CD4-positive, alpha-beta T cell (primary cell): ENCODE data around the gene SSH2. TPM values are rescaled to one million over a fixed set of nuclear protein-coding genes. Genes with fewer than 3 reads are reported as not detected.
A peak's percentile ranks its signal among the peaks of the same experiment; 100 is the strongest.

ENCODE experiments used
- ATAC-seq: fragments of 200-7000 bp; cut with Tn5 transposase; one replicate; pipeline ENCODE4 v1.10.0; 2022; ENCODE audit warnings: mild to moderate bottlenecking; ENCODE audit not compliant: poor library complexity
- CTCF ChIA-PET: fragments of 350-600 bp; sonication (Branson Sonifier 250); formaldehyde crosslinking; loops from one replicate; lab custom pipeline; 2021; ENCODE audit warnings: antibody characterized with exemption, inconsistent platforms; lab: Charles Lee
- POLR2A ChIA-PET: fragments of 350-600 bp; sonication (Branson Sonifier 250); formaldehyde crosslinking; loops from one replicate; lab custom pipeline; 2021; ENCODE audit warnings: antibody characterized with exemption, inconsistent platforms; lab: Charles Lee
- DNase-seq, 14 experiments: peaks; one replicate each; pipeline ENCODE4 v3.0.0-alpha.2; 2013 to 2020; ENCODE audit warnings: mixed read lengths in 2 of 14
- H3K27ac ChIP-seq, 2 donors: one replicate each; pipeline versions ENCODE4 v1.5.1 to v1.7.0; 2013; ENCODE audit warnings: low read length in 2 of 2, low read depth in 1 of 2, mild to moderate bottlenecking in 1 of 2
- H3K27me3 ChIP-seq, 2 experiments: 1 replicate in 1 of 2; 2 replicates in 1 of 2; pipeline versions ENCODE4 v1.6.1 to v1.7.0; 2013; ENCODE audit warnings: low read length in 2 of 2, control low read depth in 1 of 2, mild to moderate bottlenecking in 1 of 2, moderate library complexity in 1 of 2; ENCODE audit not compliant: insufficient read depth in 2 of 2, control insufficient read depth in 1 of 2
- H3K36me3 ChIP-seq: one replicate; pipeline ENCODE4 v1.6.1; 2013; ENCODE audit warnings: low read length, control low read depth; ENCODE audit not compliant: insufficient read depth
- H3K4me1 ChIP-seq: one replicate; pipeline ENCODE4 v1.6.1; 2013; ENCODE audit warnings: low read length, control low read depth; ENCODE audit not compliant: insufficient read depth
- H3K4me3 ChIP-seq: one replicate; pipeline ENCODE4 v1.5.1; 2013; ENCODE audit warnings: mild to moderate bottlenecking, low read length, moderate library complexity
- H3K9me3 ChIP-seq, 2 experiments: 1 replicate in 1 of 2; 2 replicates in 1 of 2; pipeline versions ENCODE4 v1.6.1 to v1.7.0; 2013; ENCODE audit warnings: low read length in 2 of 2, mild to moderate bottlenecking in 2 of 2, control low read depth in 1 of 2, moderate library complexity in 1 of 2; ENCODE audit not compliant: control insufficient read depth in 1 of 2, insufficient read depth in 1 of 2
- H3K27ac Mint-ChIP-seq: one replicate; pipeline ENCODE4 v1.8.0; 2020; ENCODE audit warnings: mixed read lengths
- H3K27me3 Mint-ChIP-seq: one replicate; pipeline ENCODE4 v1.8.0; 2021; ENCODE audit warnings: mixed read lengths
- H3K36me3 Mint-ChIP-seq: one replicate; pipeline ENCODE4 v1.8.0; 2021; ENCODE audit warnings: low read depth, mixed read lengths
- H3K4me1 Mint-ChIP-seq: one replicate; pipeline ENCODE4 v1.8.0; 2021; ENCODE audit warnings: low read depth, mixed read lengths
- H3K4me3 Mint-ChIP-seq: one replicate; pipeline ENCODE4 v1.8.0; 2020; ENCODE audit warnings: mild to moderate bottlenecking, mixed read lengths
- H3K9me3 Mint-ChIP-seq: one replicate; pipeline ENCODE4 v1.8.0; 2020; ENCODE audit warnings: mixed read lengths
- intact Hi-C, 2 experiments: fragments of 100-400 bp; cut with DNase I in 1 of 2; cut with micrococcal nuclease in 1 of 2; formaldehyde crosslinking; loops; one replicate each; pipeline versions ENCODE4 v1.15.1 to v1.9.0; 2023 to 2025; cut with DNase I, micrococcal nuclease
- total RNA-seq, 174 experiments: library from RNA in 2 of 174; stranded (reverse) in 2 of 174; gene quantifications; one replicate each; pipeline ENCODE4 v1.2.3 and lab custom pipeline; 2021 to 2026
- TF ChIP-seq, protein P1 (sequence below): fragments of 200-600 bp; IDR thresholded peaks from one replicate; pipeline ENCODE4 v1.8.0; 2022; ENCODE audit warnings: antibody characterized with exemption, mild to moderate bottlenecking

Gene SSH2
- total RNA-seq, 2 experiments from 2014 or later, result 73.4 to 81.5 TPM

DNA sequence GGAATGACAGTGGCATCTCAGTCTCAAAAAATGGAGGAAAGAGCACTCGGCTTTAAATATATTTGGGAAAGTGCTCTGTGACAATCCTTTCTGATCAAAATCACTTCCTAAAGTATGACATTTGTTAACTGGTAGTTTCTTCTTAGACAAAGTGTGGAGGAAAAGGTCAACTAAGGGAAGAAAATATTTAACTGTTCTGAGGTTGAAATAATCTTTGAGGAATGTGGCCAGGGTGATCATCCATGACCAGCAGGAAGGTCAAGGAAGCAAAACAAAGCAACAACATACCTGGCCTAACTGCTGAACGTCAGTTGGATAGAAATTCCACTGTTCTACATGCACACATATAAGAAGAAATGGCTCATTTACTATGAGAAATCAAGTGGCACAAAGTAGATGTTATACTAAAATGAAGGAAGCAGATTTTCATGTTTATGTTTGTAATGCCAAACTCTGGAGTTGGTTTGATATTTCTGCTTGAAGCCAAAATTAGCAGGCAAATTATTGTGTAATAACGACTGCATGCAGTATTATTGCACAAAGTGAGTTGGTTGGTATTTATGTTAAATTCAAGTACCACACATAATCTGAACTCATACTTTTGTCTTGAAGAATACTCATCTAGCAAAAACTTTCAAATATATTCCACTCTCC is 220.0 kb downstream of the SSH2 start:
- H3K27me3 Mint-ChIP-seq, result no peaks in the 10 kb centered on the region
- peaks cover 85% of the 10 kb centered on the region for H3K4me1 Mint-ChIP-seq
- Histone ChIP-seq H3K36me3 (peaks cover 2% of the 10 kb centered on the region), H3K27me3 (no peaks in the 10 kb centered on the region), H3K9me3 (no peaks in the 10 kb centered on the region), H3K4me1 (peaks cover 36% of the 10 kb centered on the region), H3K4me3 (no peak overlapping the region), H3K27ac (no peak overlapping the region)
- peaks cover 63% of the 10 kb centered on the region for H3K36me3 Mint-ChIP-seq
- DNase-seq (no peak), ATAC-seq (no peak)
- H3K27ac Mint-ChIP-seq, result peak overlapping the region; percentile 92
- peak overlapping the region; percentile 36 for H3K4me3 Mint-ChIP-seq
- intact Hi-C loops, result loop anchor here in 1 of 2 experiments (5.0 kb wide), 1 partner anchor 32 kb away; no protein-coding TSS in a partner anchor
- ChIA-PET CTCF (no interaction called here), POLR2A (interaction anchor here (6.9 kb wide), 1 partner anchor 12 kb away, joined by 41 read pairs; no protein-coding TSS in a partner anchor)
- TF ChIP-seq, protein P1, sequence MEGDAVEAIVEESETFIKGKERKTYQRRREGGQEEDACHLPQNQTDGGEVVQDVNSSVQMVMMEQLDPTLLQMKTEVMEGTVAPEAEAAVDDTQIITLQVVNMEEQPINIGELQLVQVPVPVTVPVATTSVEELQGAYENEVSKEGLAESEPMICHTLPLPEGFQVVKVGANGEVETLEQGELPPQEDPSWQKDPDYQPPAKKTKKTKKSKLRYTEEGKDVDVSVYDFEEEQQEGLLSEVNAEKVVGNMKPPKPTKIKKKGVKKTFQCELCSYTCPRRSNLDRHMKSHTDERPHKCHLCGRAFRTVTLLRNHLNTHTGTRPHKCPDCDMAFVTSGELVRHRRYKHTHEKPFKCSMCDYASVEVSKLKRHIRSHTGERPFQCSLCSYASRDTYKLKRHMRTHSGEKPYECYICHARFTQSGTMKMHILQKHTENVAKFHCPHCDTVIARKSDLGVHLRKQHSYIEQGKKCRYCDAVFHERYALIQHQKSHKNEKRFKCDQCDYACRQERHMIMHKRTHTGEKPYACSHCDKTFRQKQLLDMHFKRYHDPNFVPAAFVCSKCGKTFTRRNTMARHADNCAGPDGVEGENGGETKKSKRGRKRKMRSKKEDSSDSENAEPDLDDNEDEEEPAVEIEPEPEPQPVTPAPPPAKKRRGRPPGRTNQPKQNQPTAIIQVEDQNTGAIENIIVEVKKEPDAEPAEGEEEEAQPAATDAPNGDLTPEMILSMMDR, result no peak
- no peaks in the 10 kb centered on the region for H3K9me3 Mint-ChIP-seq

DNA sequence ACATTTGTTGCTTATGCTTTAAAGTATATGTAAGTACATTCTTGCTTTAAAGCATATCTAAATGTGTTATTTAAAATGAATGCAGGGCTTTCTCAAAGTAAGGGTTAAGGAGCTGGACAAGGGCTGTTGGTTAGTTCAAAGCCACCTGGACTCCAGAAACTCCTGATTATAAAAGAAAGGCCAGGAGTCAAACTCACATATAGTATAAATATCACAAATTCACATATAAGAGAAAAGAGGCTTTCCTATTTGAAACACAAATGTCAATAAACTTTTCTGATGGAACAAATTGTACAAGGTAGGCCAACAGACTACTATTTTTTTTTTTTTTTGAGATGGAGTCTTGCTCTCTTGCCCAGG is 222.8 kb downstream of the SSH2 start:
- ChIA-PET CTCF (interaction anchor here (0.7 to 2.4 kb wide), 6 partner anchors 15 to 89 kb away, joined by 3 to 11 read pairs (median 3); no protein-coding TSS in a partner anchor), POLR2A (interaction anchor here (0.7 to 4.8 kb wide), 9 partner anchors 12 to 223 kb away, joined by 3 to 97 read pairs (median 5); partner anchors contain the start of gene SSH2)
- TF ChIP-seq, protein P1, result no peak
- H3K4me3 ChIP-seq, result peak overlapping the region; percentile 46
- H3K27me3 ChIP-seq, result no peaks in the 10 kb centered on the region
- H3K36me3 ChIP-seq, result peaks cover 13% of the 10 kb centered on the region
- intact Hi-C loops, result loop anchor here (2.0 to 5.0 kb wide), 2 partner anchors 35 to 54 kb away; no protein-coding TSS in a partner anchor
- DNase-seq (no peak), ATAC-seq (no peak)
- peak overlapping the region; percentile 92 for H3K27ac Mint-ChIP-seq
- H3K9me3 ChIP-seq, result no peaks in the 10 kb centered on the region
- peak overlapping the region; percentile 81 to 91 for H3K27ac ChIP-seq
- H3K4me1 Mint-ChIP-seq, result peaks cover 76% of the 10 kb centered on the region
- peak overlapping the region; percentile 90 for H3K4me3 Mint-ChIP-seq
- peaks cover 37% of the 10 kb centered on the region for H3K4me1 ChIP-seq
- no peaks in the 10 kb centered on the region for H3K27me3 Mint-ChIP-seq
- H3K9me3 Mint-ChIP-seq, result no peaks in the 10 kb centered on the region
- peaks cover 59% of the 10 kb centered on the region for H3K36me3 Mint-ChIP-seq

DNA sequence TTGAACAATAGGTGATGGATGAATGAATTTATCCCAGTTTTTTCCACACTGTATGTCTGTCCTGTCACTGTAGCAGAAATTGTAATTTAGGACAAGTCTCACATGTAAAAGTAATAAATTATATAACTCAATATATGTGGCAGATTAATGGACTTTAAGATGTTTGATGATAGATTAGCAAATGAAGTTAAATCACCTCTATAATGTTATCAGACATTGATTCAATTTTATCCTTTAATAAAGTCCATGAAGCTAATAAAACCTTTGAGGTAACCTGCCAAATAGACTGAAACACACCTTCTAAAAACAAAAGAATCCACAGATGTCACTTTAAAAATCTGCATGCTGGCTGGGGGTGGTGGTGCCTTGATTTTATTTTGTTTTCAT is 224.0 kb downstream of the SSH2 start:
- TF ChIP-seq, protein P1, result no peak
- H3K4me1 Mint-ChIP-seq, result peaks cover 65% of the 10 kb centered on the region
- Histone ChIP-seq H3K36me3 (peaks cover 23% of the 10 kb centered on the region), H3K27ac (peak overlapping the region; percentile 81 to 91), H3K27me3 (no peaks in the 10 kb centered on the region), H3K4me1 (peaks cover 37% of the 10 kb centered on the region), H3K9me3 (no peaks in the 10 kb centered on the region), H3K4me3 (peak overlapping the region; percentile 46)
- H3K36me3 Mint-ChIP-seq, result peaks cover 49% of the 10 kb centered on the region
- intact Hi-C loops, result loop anchor here (1.0 to 5.0 kb wide), 6 partner anchors 16 to 73 kb away; no protein-coding TSS in a partner anchor
- no peak for DNase-seq
- no peak for ATAC-seq
- no peaks in the 10 kb centered on the region for H3K27me3 Mint-ChIP-seq
- ChIA-PET CTCF (interaction anchor here (1.1 to 3.2 kb wide), 7 partner anchors 14 to 114 kb away, joined by 3 to 16 read pairs (median 3); no protein-coding TSS in a partner anchor), POLR2A (interaction anchor here (0.7 to 4.8 kb wide), 15 partner anchors 10 to 225 kb away, joined by 3 to 97 read pairs (median 4); no protein-coding TSS in a partner anchor)
- H3K27ac Mint-ChIP-seq, result peak overlapping the region; percentile 92
- no peaks in the 10 kb centered on the region for H3K9me3 Mint-ChIP-seq
- H3K4me3 Mint-ChIP-seq, result peak overlapping the region; percentile 90
